ENCODE data around the gene TMEM238. TPM values are rescaled to one million over a fixed set of nuclear protein-coding genes. Genes with fewer than 3 reads are reported as not detected.
A peak's percentile ranks its signal among the peaks of the same experiment; 100 is the strongest.

The TMEM238 gene
- total and polyA plus RNA-seq, 9 of the 15 experiments (the other 6 are each of a cell fraction or from before 2014, with no cell fraction given), result 0.18 to 5.1 (median 1.3) TPM; not detected in 4

DNA sequence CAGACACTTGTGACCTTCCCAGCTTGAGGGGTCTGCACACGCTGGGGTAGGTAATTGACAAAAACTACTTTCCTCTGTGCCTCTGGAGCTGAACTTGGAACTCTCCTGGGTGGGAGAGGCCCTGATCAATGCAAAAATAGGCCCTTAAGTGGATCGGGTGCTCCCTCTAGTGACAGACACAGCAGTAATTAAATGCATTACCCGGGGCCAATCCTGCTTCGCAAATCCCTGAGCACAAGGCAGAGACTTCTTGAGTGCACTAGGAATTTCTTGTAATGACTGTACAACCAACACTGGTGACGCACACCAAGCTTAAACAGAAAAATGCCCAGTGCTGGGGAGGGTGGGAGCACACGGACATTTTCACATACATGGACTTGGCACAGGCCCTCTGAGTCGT, 34.1 kb upstream of the TMEM238 start (continued):
- TF ChIP-seq KAT2B (IDR thresholded peaks at IDR 0.05; ENCODE audit: low read depth, low read length) (no peak), ZNF586 (CRISPR knock-in tag; conservative IDR thresholded peaks at IDR 0.05) (no peak), RBM15 (IDR thresholded peaks at IDR 0.05; ENCODE audit: insufficient read depth, low read length) (no peak), MCM5 (IDR thresholded peaks at IDR 0.05; ENCODE audit: low read depth) (no peak), ZNF184 (CRISPR knock-in tag; IDR thresholded peaks at IDR 0.05) (no peak), SP2 (IDR thresholded peaks at IDR 0.05; ENCODE audit: extremely low read depth, low read depth, low read length, poor library complexity, severe bottlenecking) (no peak), KLF6 (CRISPR knock-in tag; IDR thresholded peaks at IDR 0.05; ENCODE audit: borderline replicate concordance) (no peak), MAZ (CRISPR knock-in tag; conservative IDR thresholded peaks at IDR 0.05 in 1 of 2, IDR thresholded peaks at IDR 0.05 in 1 of 2) (no peak), NR2C1 (IDR thresholded peaks at IDR 0.05) (no peak), NR2C1 (tag; IDR thresholded peaks at IDR 0.05) (no peak), ARNT (IDR thresholded peaks at IDR 0.05) (no peak), SRSF9 (IDR thresholded peaks at IDR 0.05; ENCODE audit: borderline replicate concordance, low read depth, low read length) (no peak), POU5F1 (IDR thresholded peaks at IDR 0.05; ENCODE audit: borderline replicate concordance, low read depth, low read length, partially characterized antibody) (peak; percentile 27), HSF4 (CRISPR knock-in tag; IDR thresholded peaks at IDR 0.05; ENCODE audit: borderline replicate concordance) (no peak), ZNF507 (tag; conservative IDR thresholded peaks at IDR 0.05) (no peak)
- TF ChIP-seq, protein P1, sequence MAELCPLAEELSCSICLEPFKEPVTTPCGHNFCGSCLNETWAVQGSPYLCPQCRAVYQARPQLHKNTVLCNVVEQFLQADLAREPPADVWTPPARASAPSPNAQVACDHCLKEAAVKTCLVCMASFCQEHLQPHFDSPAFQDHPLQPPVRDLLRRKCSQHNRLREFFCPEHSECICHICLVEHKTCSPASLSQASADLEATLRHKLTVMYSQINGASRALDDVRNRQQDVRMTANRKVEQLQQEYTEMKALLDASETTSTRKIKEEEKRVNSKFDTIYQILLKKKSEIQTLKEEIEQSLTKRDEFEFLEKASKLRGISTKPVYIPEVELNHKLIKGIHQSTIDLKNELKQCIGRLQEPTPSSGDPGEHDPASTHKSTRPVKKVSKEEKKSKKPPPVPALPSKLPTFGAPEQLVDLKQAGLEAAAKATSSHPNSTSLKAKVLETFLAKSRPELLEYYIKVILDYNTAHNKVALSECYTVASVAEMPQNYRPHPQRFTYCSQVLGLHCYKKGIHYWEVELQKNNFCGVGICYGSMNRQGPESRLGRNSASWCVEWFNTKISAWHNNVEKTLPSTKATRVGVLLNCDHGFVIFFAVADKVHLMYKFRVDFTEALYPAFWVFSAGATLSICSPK (IDR thresholded peaks at IDR 0.05; ENCODE audit: borderline replicate concordance), result no peak
- TF ChIP-seq, protein P2, sequence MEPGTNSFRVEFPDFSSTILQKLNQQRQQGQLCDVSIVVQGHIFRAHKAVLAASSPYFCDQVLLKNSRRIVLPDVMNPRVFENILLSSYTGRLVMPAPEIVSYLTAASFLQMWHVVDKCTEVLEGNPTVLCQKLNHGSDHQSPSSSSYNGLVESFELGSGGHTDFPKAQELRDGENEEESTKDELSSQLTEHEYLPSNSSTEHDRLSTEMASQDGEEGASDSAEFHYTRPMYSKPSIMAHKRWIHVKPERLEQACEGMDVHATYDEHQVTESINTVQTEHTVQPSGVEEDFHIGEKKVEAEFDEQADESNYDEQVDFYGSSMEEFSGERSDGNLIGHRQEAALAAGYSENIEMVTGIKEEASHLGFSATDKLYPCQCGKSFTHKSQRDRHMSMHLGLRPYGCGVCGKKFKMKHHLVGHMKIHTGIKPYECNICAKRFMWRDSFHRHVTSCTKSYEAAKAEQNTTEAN (CRISPR knock-in tag; IDR thresholded peaks at IDR 0.05), result no peak

Measured in K562 (cell line).